Aorta (tissue), 5 donors: ENCODE results near the gene CXCR4. TPM values are rescaled to one million over a fixed set of nuclear protein-coding genes. Genes with fewer than 3 reads are reported as not detected.

Source experiments
- ATAC-seq: fragments of 200-7000 bp; cut with Tn5 transposase; one replicate; pipeline ENCODE4 v1.9.1; 2022; ENCODE audit warnings: moderate library complexity; ENCODE audit not compliant: low FRiP score
- DNase-seq, 2 donors: peaks; one replicate each; pipeline ENCODE4 v3.0.0-alpha.2; 2020
- H3K27ac ChIP-seq, 2 donors: one replicate each; pipeline ENCODE4 v1.5.1; 2013; ENCODE audit warnings: low read length in 2 of 2, mild to moderate bottlenecking in 2 of 2, moderate library complexity in 2 of 2, control low read depth in 1 of 2, inconsistent platforms in 1 of 2, low read depth in 1 of 2
- H3K27me3 ChIP-seq, 2 donors: one replicate each; pipeline ENCODE4 v1.6.1; 2013; ENCODE audit warnings: control low read depth in 1 of 2, low read length in 1 of 2, mild to moderate bottlenecking in 1 of 2, moderate library complexity in 1 of 2; ENCODE audit not compliant: insufficient read depth in 2 of 2, control insufficient read depth in 1 of 2
- H3K36me3 ChIP-seq, 2 donors: one replicate each; pipeline ENCODE4 v1.6.1; 2013; ENCODE audit warnings: control low read depth in 1 of 2, low read length in 1 of 2, mild to moderate bottlenecking in 1 of 2; ENCODE audit not compliant: insufficient read depth in 2 of 2, control insufficient read depth in 1 of 2
- H3K4me1 ChIP-seq, 2 donors: one replicate each; pipeline ENCODE4 v1.6.1; 2013; ENCODE audit warnings: low read length in 2 of 2, control low read depth in 1 of 2, mild to moderate bottlenecking in 1 of 2, moderate library complexity in 1 of 2; ENCODE audit not compliant: insufficient read depth in 2 of 2, control insufficient read depth in 1 of 2
- H3K4me3 ChIP-seq, 2 donors: one replicate each; pipeline ENCODE4 v1.5.1; 2013; ENCODE audit warnings: low read length in 2 of 2, control low read depth in 1 of 2, mild to moderate bottlenecking in 1 of 2
- H3K9me3 ChIP-seq: one replicate; pipeline ENCODE4 v1.6.1; 2013; ENCODE audit warnings: mild to moderate bottlenecking, low read length; ENCODE audit not compliant: control insufficient read depth
- WGBS, 2 donors: extraction: QIAGEN DNeasy Blood & Tissue Kit; methylation state at CpG; one replicate each; pipeline ENCODE4 v1.1.7; 2013; 5-methylcytosine and 5-hydroxymethylcytosine counted together
- intact Hi-C, 2 donors: fragments of 100-400 bp; cut with DNase I; formaldehyde crosslinking; loops; one replicate each; pipeline versions ENCODE4 v1.14.2 to v1.15.0; 2022
- polyA plus RNA-seq, 2 donors: library from polyadenylated mRNA; stranded (reverse); fragments of 200-250 nt; gene quantifications; one replicate each; pipeline ENCODE4 v1.2.3, GENCODE V29; 2013
- total RNA-seq, 2 donors: library from RNA; stranded (reverse); fragmentation: NEBNext Ultra II Directional; extraction: Animal tissue kit (Norgen Biotek cat#: 25700); gene quantifications; one replicate each; pipeline ENCODE4 v1.2.1, GENCODE V29; 2021
- donor health status: healthy with polysubstance abuse.
- donor health status: Bipolar disorder and iron deficiency.
- donor health status: DM: no; HTN: no; CAD: no.
- donor health status: DM: no; HTN: no; CAD: no.
- donor health status: DM: yes; HTN: yes; CAD: no.

Gene CXCR4
- total and polyA plus RNA-seq, 4 donors = 0.97 to 23.7 (median 13.9) TPM

GRCh38 chr2:136128366-136128765 is 10.4 kb upstream of the CXCR4 start:
- intact Hi-C loops = no loop called here
- H3K27ac ChIP-seq = no peak overlapping the region
- H3K27me3 ChIP-seq = no peaks in the 10 kb centered on the region
- ATAC-seq (no peak), DNase-seq (no peak)
- H3K4me1 ChIP-seq = no peaks in the 10 kb centered on the region
- WGBS, 2 donors = 92 to 94% methylated on average over 2 of the region's 2 CpGs
- no peaks in the 10 kb centered on the region for H3K36me3 ChIP-seq
- no peaks in the 10 kb centered on the region for H3K9me3 ChIP-seq
- no peak overlapping the region for H3K4me3 ChIP-seq

GRCh38 chr2:136127356-136127755 is 9.4 kb upstream of the CXCR4 start:
- no peak overlapping the region for H3K27ac ChIP-seq
- H3K9me3 ChIP-seq = no peaks in the 10 kb centered on the region
- H3K27me3 ChIP-seq = no peaks in the 10 kb centered on the region
- H3K4me3 ChIP-seq = no peak overlapping the region
- H3K36me3 ChIP-seq = no peaks in the 10 kb centered on the region
- no peak for ATAC-seq
- no peaks in the 10 kb centered on the region for H3K4me1 ChIP-seq
- WGBS, 2 donors = 51 to 77% methylated on average over 6 of the region's 6 CpGs
- DNase-seq = no peak
- intact Hi-C loops = no loop called here

- no peak overlapping the region for H3K27ac ChIP-seq
- no peak overlapping the region for H3K4me3 ChIP-seq
- ATAC-seq = no peak
- no peaks in the 10 kb centered on the region for H3K4me1 ChIP-seq
- H3K36me3 ChIP-seq = no peaks in the 10 kb centered on the region
- no peak for DNase-seq
- no peaks in the 10 kb centered on the region for H3K27me3 ChIP-seq
- 26 to 32% methylated on average over 6 of the region's 6 CpGs for WGBS, 2 donors
- intact Hi-C loops = no loop called here
- peaks cover 1% of the 10 kb centered on the region for H3K9me3 ChIP-seq
Measured at GRCh38 chr2:136126421-136126926, 8.5 kb upstream of the CXCR4 start.

- no peak for DNase-seq
- H3K4me3 ChIP-seq = no peak overlapping the region
- H3K27me3 ChIP-seq = no peaks in the 10 kb centered on the region
- H3K27ac ChIP-seq = no peak overlapping the region
- no peak for ATAC-seq
- WGBS, 2 donors = 14 to 22% methylated on average over 12 of the region's 12 CpGs
- intact Hi-C loops = no loop called here
- no peaks in the 10 kb centered on the region for H3K36me3 ChIP-seq
- H3K4me1 ChIP-seq = no peaks in the 10 kb centered on the region
- H3K9me3 ChIP-seq = peaks cover 1% of the 10 kb centered on the region
Measured at GRCh38 chr2:136126021-136126420, 8.1 kb upstream of the CXCR4 start.

GRCh38 chr2:136125236-136125635 is 7.3 kb upstream of the CXCR4 start:
- H3K27ac ChIP-seq = no peak overlapping the region
- no peak for DNase-seq
- no peaks in the 10 kb centered on the region for H3K27me3 ChIP-seq
- intact Hi-C loops = no loop called here
- peaks cover 1% of the 10 kb centered on the region for H3K9me3 ChIP-seq
- no peaks in the 10 kb centered on the region for H3K36me3 ChIP-seq
- ATAC-seq = no peak
- no peaks in the 10 kb centered on the region for H3K4me1 ChIP-seq
- 68 to 76% methylated on average over 6 of the region's 6 CpGs for WGBS, 2 donors
- H3K4me3 ChIP-seq = no peak overlapping the region

- Histone ChIP-seq H3K36me3 (no peaks in the 10 kb centered on the region), H3K4me3 (no peak overlapping the region), H3K9me3 (peaks cover 1% of the 10 kb centered on the region), H3K27ac (no peak overlapping the region), H3K27me3 (no peaks in the 10 kb centered on the region), H3K4me1 (no peaks in the 10 kb centered on the region)
- 52 to 63% methylated on average over 2 of the region's 2 CpGs for WGBS, 2 donors
- intact Hi-C loops = no loop called here
- DNase-seq (no peak), ATAC-seq (no peak)
Measured at GRCh38 chr2:136124805-136125204, 6.9 kb upstream of the CXCR4 start.

- WGBS, 2 donors = 56 to 63% methylated on average over 3 of the region's 3 CpGs
- peaks cover 1% of the 10 kb centered on the region for H3K9me3 ChIP-seq
- no peaks in the 10 kb centered on the region for H3K4me1 ChIP-seq
- no peak overlapping the region for H3K4me3 ChIP-seq
- H3K27ac ChIP-seq = no peak overlapping the region
- no peaks in the 10 kb centered on the region for H3K36me3 ChIP-seq
- DNase-seq (no peak), ATAC-seq (no peak)
- intact Hi-C loops = no loop called here
- no peaks in the 10 kb centered on the region for H3K27me3 ChIP-seq
Measured at GRCh38 chr2:136122661-136123060, 4.7 kb upstream of the CXCR4 start.

GRCh38 chr2:136121204-136121910 is 3.4 kb upstream of the CXCR4 start:
- 82 to 91% methylated on average over 3 of the region's 3 CpGs for WGBS, 2 donors
- H3K27me3 ChIP-seq = no peaks in the 10 kb centered on the region
- intact Hi-C loops = no loop called here

More at GRCh38 chr2:136121204-136121910, 3.4 kb upstream of the CXCR4 start:
- Histone ChIP-seq H3K4me1 (no peaks in the 10 kb centered on the region), H3K9me3 (peaks cover 1% of the 10 kb centered on the region), H3K36me3 (no peaks in the 10 kb centered on the region), H3K27ac (no peak overlapping the region), H3K4me3 (no peak overlapping the region)
- DNase-seq (no peak), ATAC-seq (no peak)
